Astrocyte of the hippocampus (primary cell): ENCODE data around the gene LUC7L2.
A peak's percentile ranks its signal among the peaks of the same experiment; 100 is the strongest.
"Not testable (repeated sequence)": the region's sequence is repeated elsewhere in the genome, so short reads cannot be mapped to it uniquely, and the experiment has no call there.

Experiments
- DNase-seq: peaks from one replicate; pipeline ENCODE4 v3.0.0; 2011; ENCODE audit warnings: low read depth, low spot score

Gene LUC7L2

DNA sequence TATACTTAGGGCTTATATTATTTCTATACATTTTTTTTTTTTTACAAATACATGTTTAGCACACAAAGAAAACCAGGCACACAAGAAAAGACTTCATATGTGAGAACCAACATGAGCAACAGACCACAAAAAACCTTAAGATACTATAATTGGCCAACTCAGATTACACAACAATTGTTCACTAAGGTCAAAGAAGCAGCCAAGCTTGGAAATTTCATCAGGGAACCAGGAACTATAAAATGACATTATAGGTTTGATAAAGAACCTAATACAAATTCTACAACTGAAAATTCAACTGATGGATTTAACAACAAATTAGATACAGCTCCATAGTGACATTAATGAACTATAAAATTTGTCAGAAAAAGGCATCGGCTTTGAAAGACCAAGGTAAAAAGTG is 4.4 kb upstream of the LUC7L2 start:
- DNase-seq, result no peak

GRCh38 chr7:139357729-139358506 is 1.8 kb upstream of the LUC7L2 start:
- not testable (repeated sequence) for DNase-seq

GRCh38 chr7:139358541-139359365 is 941 bp upstream of the LUC7L2 start:
- no peak for DNase-seq

DNA sequence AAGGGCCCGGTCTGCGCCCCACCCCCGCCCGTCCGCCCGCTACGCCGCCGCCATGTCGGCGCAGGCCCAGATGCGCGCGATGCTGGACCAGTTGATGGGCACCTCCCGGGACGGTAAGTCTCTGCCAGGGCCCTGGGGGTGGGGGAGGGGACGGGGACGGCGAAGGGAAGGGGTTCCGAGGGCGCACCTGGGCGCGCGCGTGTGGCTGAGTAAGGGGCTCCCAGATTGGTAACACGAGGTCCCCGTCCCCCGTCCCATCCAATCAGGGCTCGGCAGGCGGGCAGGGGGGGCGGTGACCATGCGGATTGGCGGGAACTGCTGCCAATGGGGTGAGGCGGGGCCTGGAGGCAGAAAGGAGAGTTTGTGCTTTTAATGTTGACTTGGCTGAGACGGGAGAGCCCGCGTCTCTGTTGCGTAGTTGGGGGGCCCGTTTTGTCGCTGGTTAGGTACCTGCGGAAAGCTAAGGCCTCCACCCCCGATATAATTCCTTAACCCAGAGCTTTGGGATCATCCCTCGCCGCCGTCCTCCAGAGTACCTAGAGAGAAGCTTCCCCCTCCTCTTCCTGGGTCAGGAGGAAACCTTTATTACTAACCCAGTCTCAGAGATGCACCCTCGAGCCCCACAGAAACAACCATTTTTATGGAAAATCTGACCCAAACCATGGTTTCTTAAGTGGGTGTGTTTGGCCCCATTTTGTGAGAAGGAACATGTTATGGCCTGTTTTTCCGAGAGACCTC is 685 bp downstream of the LUC7L2 start:
- peak; percentile 98 for DNase-seq

- no peak for DNase-seq
Measured at GRCh38 chr7:139360948-139361307, 1.2 kb downstream of the LUC7L2 start.

DNA sequence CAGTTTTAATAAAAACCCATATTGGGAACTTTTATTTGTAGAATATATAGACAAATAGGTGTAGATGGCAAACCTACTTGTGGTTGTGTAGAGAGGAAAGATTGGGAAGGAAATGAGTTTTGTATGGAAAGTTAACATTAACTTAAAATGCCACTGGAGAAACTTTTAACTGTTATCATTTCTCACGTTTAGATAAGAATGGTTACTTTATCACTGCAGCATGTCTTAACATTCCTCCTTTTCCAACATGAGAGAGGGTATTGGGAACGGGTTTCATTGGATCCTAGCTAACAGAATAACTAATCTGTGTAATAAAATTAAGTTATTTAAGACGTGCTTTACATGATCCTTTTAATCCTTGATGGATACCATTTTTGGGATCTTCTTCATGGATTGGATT is 1.8 kb downstream of the LUC7L2 start:
- no peak for DNase-seq

GRCh38 chr7:139362302-139362701 is 2.6 kb downstream of the LUC7L2 start:
- peak; percentile 24 for DNase-seq

DNA sequence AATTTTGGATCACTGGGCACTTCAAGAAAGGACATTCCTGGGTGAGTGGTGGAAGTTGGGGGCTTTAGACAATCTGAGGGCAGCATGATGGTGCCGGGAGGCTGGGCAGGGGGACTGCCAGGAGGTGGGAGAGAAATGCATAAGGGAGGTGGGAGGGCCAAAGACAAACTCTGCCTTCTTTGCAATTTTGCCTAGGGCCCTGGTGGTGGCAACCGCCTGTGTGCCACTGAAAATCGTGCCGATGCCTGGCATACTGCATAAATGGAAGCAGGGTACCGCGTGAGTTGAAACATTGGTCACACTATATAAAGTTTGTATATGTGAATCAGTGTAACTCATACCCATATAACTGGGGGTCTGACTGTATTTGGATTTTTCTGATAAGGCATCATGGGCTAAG is 3.3 kb downstream of the LUC7L2 start:
- DNase-seq, result no peak

DNA sequence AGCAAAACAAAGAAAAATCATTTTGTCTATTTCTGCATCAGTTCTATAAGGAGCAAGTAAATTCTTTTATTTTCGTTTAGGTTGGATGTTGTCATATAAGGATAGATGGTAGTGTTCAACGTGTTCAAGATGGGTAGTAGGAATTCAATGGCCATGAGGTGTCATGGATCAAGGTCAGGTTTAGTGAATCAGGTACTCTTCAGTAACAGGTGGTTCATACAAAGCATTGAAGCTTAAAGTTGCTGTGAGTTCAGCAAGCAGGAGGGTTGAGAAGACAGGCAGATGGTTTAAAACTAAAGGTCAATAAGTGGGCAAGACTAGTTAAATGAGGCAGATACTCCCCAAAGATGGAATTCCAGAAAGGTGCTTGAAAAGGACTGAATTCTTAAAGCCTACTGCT is 5.6 kb downstream of the LUC7L2 start:
- DNase-seq, result no peak

- DNase-seq, result no peak
Measured at GRCh38 chr7:139366400-139366799, 6.7 kb downstream of the LUC7L2 start.

GRCh38 chr7:139367438-139368155 is 7.9 kb downstream of the LUC7L2 start:
- DNase-seq, result no peak

DNA sequence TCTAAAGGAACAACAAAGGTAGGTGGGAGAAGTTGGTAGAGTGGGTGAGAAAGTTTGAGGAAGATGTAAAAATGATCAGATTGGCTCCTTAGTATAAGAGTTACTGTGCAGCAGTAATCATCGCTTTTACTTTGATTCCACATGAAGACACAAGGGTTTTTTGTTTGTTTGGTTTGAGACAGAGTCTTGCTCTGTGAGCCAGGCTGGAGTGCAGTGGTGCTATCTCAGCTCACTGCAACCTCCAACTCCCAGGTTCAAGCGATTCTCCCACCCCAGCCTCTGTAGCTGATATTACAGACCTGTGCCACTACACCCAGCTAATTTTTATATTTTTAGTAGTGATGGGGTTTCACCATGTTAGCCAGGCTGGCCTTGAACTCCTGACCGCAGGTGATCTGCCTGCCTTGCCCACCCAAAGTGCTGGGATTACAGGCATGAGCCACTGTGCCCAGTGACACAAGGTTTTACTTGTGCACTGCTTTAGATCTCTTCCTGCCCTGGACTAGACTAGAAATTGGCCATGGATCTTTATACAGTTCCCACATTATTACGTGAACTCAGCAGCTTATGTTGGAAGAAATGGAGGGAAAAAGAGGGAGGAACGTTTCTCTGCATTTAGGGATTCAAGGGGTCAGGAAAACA is 10.7 kb downstream of the LUC7L2 start:
- no peak for DNase-seq

DNA sequence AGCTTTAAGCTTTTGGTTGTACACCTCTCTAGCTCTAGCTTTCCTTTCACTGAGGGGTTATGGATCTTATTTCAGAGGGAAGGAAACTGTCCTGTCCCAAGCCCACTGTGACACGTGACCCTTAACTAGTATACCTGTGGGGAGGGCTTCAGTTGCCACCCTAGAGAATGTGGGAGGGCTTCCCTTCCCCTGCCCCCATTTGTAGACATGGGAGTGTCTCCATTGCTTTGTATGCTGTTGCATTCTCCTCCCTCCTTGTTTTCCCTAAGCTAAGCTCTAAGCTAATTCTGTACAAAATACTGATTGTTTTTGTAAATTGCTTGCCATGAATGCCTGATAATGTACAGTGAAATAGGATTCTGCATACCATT is 11.2 kb downstream of the LUC7L2 start:
- DNase-seq, result no peak

- no peak for DNase-seq
Measured at GRCh38 chr7:139374246-139374645, 14.6 kb downstream of the LUC7L2 start.

DNA sequence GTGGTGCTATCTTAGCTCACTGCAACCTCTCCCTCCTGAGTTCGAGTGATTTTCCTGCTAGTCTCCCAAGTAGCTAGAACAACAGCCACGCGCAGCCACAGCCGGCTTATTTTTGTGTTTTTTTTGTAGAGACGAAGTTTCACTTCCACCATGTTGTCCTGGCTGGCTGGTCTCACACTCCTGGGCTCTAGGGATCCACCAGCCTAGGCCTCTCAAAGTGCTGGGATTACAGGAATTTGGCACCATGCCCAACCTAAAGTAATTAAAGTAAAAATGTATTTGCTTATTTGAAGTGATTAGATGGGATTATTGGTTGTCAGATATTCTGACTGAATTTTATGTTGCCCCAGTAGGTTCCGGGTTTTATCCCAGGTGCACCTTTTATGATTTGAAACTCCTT is 22.7 kb downstream of the LUC7L2 start:
- DNase-seq, result no peak

DNA sequence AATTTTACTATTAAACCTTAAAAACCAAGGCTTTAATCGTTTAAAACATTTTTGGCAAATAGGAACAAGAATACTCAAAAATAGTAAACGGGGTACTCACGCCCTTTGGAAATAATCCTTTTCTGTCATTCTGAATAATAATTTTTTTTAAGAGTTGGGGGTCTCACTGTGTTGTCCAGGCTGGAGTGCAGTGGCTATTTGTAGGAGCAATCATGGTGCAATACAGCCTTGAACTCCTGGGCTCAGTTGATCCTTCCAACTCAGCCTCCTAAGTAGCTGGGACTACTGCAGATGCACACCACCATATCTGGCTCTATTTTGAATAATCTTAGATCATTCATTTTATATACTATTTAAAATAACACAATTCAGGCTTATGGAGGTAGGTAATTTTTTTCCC is 24.9 kb downstream of the LUC7L2 start:
- no peak for DNase-seq

DNA sequence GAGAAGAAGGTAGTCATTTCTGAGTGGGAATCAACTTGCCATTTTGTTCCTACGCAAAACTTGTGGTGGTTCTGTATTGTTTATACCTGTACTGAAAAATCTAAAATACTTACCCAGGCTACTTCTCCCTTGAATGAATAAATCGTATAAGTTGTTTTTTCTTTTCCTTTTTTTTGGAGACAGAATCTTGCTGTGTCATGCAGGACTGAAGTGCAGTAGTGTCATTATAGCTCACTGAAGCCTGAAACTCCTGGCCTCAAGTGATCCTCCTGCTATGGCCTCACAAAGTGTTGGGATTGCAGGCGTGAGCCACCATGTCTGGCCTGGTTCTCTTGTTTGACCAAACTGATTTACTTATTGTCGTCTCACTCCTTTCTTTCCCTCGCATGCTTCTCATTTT is 27.9 kb downstream of the LUC7L2 start:
- DNase-seq, result no peak

DNA sequence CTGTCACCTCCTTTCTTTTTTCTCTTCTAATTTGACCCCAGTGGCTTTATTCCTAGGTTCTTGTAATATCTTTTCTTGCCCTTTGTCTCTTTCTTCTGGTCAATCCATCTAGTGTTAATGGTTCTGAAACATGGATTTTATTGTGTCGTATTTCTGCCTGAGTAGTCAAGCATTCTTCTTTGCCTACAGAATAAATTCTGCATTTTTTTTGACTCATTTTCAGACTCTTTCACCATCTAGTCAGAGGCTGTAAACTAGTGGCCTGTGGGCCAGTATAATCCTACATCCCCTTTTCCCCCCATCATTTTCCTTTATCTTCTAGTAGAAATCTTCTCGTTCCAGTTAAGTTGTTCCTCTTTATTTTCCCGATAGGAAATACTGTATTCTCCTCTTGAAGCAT is 29.4 kb downstream of the LUC7L2 start:
- no peak for DNase-seq

DNA sequence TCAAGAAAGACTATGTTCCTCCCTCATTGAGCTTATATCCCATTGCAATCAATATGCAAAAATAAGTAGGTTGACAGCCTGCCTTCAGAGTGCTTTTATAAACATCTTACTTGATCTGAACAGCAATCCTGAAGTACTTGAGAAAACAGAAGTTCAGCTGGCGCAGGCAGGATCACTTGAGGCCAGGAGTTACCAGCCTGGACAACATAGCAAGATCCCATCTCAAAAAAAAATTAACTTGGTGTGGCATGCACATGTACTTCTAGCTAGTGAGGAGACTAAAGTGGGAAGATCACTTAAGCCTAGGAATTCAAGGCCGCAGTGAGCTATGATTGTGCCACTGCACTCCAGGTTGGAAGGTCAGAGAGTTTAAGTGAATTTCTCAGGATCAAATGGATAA is 30.1 kb downstream of the LUC7L2 start:
- DNase-seq, result no peak

GRCh38 chr7:139393621-139394211 is 34.0 kb downstream of the LUC7L2 start:
- DNase-seq, result no peak

DNA sequence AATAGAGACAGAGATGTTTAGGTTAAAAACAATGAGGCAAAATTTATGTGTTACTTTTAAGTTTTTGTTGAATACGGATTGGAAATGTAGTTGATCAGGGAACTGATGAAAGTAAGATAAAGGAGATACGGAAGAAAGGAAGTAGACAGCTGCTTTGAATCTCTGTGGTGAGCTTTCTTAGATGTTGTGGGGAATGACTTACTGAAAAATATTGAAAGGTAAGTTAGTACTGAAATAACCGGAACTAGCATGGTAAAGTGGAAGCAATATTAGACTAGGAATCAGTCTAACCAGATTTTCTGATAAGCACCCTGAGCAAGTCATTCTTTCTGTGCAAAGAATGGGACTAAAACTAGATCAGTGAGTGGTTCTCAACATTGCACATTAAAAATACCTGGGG is 34.8 kb downstream of the LUC7L2 start:
- no peak for DNase-seq
